Activated naive CD4-positive, alpha-beta T cell treated with anti-CD3 and anti-CD28 coated beads, Interleukin-2, amount 50 U/mL, for 24 hours (primary cell): ENCODE measurements around the gene TBCEL.

Source experiments
- H3K27ac Mint-ChIP-seq: one replicate; pipeline ENCODE4 v1.8.0; 2021; ENCODE audit warnings: mild to moderate bottlenecking, mixed read lengths
- H3K27me3 Mint-ChIP-seq: one replicate; pipeline ENCODE4 v1.8.0; 2021; ENCODE audit warnings: mixed read lengths
- H3K36me3 Mint-ChIP-seq: one replicate; pipeline ENCODE4 v1.8.0; 2021; ENCODE audit warnings: mixed read lengths
- H3K4me1 Mint-ChIP-seq: one replicate; pipeline ENCODE4 v1.8.0; 2021; ENCODE audit warnings: mixed read lengths
- H3K4me3 Mint-ChIP-seq: one replicate; pipeline ENCODE4 v1.8.0; 2021; ENCODE audit warnings: mild to moderate bottlenecking, mixed read lengths
- H3K9me3 Mint-ChIP-seq: one replicate; pipeline ENCODE4 v1.8.0; 2021; ENCODE audit warnings: mixed read lengths

TBCEL gene

GRCh38 chr11:121023848-121024751 lies at the start of gene TBCEL:
TSS of gene TBCEL (plus strand) at chr11:121024102. CDS start at chr11:121045691, 21,589 bp downstream.
- H3K4me1 Mint-ChIP-seq: peaks cover 32% of the 10 kb centered on the region
- H3K36me3 Mint-ChIP-seq: no peaks in the 10 kb centered on the region
- H3K27ac Mint-ChIP-seq: peak within 1 kb of the TSS; percentile 93
- peak within 1 kb of the TSS; percentile 95 for H3K4me3 Mint-ChIP-seq
- H3K27me3 Mint-ChIP-seq: peaks cover 2% of the 10 kb centered on the region
- no peaks in the 10 kb centered on the region for H3K9me3 Mint-ChIP-seq

GRCh38 chr11:120974466-120974865 lies 49.4 kb upstream of the TBCEL start:
- no peaks in the 10 kb centered on the region for H3K36me3 Mint-ChIP-seq
- no peaks in the 10 kb centered on the region for H3K4me1 Mint-ChIP-seq
- no peaks in the 10 kb centered on the region for H3K9me3 Mint-ChIP-seq
- peaks cover 8% of the 10 kb centered on the region for H3K27me3 Mint-ChIP-seq
- no peak overlapping the region for H3K27ac Mint-ChIP-seq
- H3K4me3 Mint-ChIP-seq: no peak overlapping the region

- H3K4me1 Mint-ChIP-seq: no peaks in the 10 kb centered on the region
- H3K4me3 Mint-ChIP-seq: no peak overlapping the region
- H3K36me3 Mint-ChIP-seq: no peaks in the 10 kb centered on the region
- H3K27me3 Mint-ChIP-seq: peaks cover 9% of the 10 kb centered on the region
- H3K9me3 Mint-ChIP-seq: no peaks in the 10 kb centered on the region
- no peak overlapping the region for H3K27ac Mint-ChIP-seq
These were observed 48.9 kb upstream of the TBCEL start for GRCh38 chr11:120974965-120975364.

GRCh38 chr11:120977266-120978137 lies 46.4 kb upstream of the TBCEL start:
- no peaks in the 10 kb centered on the region for H3K4me1 Mint-ChIP-seq
- peaks cover 8% of the 10 kb centered on the region for H3K27me3 Mint-ChIP-seq
- no peaks in the 10 kb centered on the region for H3K36me3 Mint-ChIP-seq
- no peak overlapping the region for H3K27ac Mint-ChIP-seq
- no peak overlapping the region for H3K4me3 Mint-ChIP-seq
- H3K9me3 Mint-ChIP-seq: no peaks in the 10 kb centered on the region

- H3K4me3 Mint-ChIP-seq: no peak overlapping the region
- H3K27ac Mint-ChIP-seq: no peak overlapping the region
- peaks cover 8% of the 10 kb centered on the region for H3K27me3 Mint-ChIP-seq
- no peaks in the 10 kb centered on the region for H3K36me3 Mint-ChIP-seq
- H3K9me3 Mint-ChIP-seq: no peaks in the 10 kb centered on the region
- no peaks in the 10 kb centered on the region for H3K4me1 Mint-ChIP-seq
These were observed 45.2 kb upstream of the TBCEL start for GRCh38 chr11:120978701-120979100.

- Mint-ChIP-seq H3K9me3 (no peaks in the 10 kb centered on the region), H3K4me3 (peak overlapping the region; percentile 90), H3K27ac (no peak overlapping the region), H3K36me3 (no peaks in the 10 kb centered on the region), H3K27me3 (peaks cover 5% of the 10 kb centered on the region), H3K4me1 (peaks cover 14% of the 10 kb centered on the region)
These were observed 38.0 kb upstream of the TBCEL start for GRCh38 chr11:120985718-120986569.

GRCh38 chr11:120988603-120989002 lies 35.3 kb upstream of the TBCEL start:
- H3K36me3 Mint-ChIP-seq: no peaks in the 10 kb centered on the region
- H3K9me3 Mint-ChIP-seq: no peaks in the 10 kb centered on the region
- no peak overlapping the region for H3K4me3 Mint-ChIP-seq
- peaks cover 3% of the 10 kb centered on the region for H3K27me3 Mint-ChIP-seq
- peaks cover 14% of the 10 kb centered on the region for H3K4me1 Mint-ChIP-seq
- no peak overlapping the region for H3K27ac Mint-ChIP-seq

- Mint-ChIP-seq H3K36me3 (no peaks in the 10 kb centered on the region), H3K27ac (no peak overlapping the region), H3K27me3 (no peaks in the 10 kb centered on the region), H3K4me1 (peaks cover 1% of the 10 kb centered on the region), H3K4me3 (no peak overlapping the region), H3K9me3 (no peaks in the 10 kb centered on the region)
These were observed 31.8 kb upstream of the TBCEL start for GRCh38 chr11:120991830-120992686.

GRCh38 chr11:120994091-120994859 lies 29.6 kb upstream of the TBCEL start:
- Mint-ChIP-seq H3K4me1 (no peaks in the 10 kb centered on the region), H3K27me3 (no peaks in the 10 kb centered on the region), H3K4me3 (no peak overlapping the region), H3K9me3 (no peaks in the 10 kb centered on the region), H3K36me3 (no peaks in the 10 kb centered on the region), H3K27ac (no peak overlapping the region)

- Mint-ChIP-seq H3K27me3 (peaks cover 2% of the 10 kb centered on the region), H3K4me1 (no peaks in the 10 kb centered on the region), H3K9me3 (no peaks in the 10 kb centered on the region)
These were observed 28.7 kb upstream of the TBCEL start for GRCh38 chr11:120995184-120995583.

GRCh38 chr11:120996973-120997372 lies 26.9 kb upstream of the TBCEL start:
- Mint-ChIP-seq H3K27ac (no peak overlapping the region), H3K27me3 (peaks cover 3% of the 10 kb centered on the region), H3K4me3 (no peak overlapping the region), H3K9me3 (no peaks in the 10 kb centered on the region), H3K4me1 (no peaks in the 10 kb centered on the region), H3K36me3 (no peaks in the 10 kb centered on the region)

More at GRCh38 chr11:120995184-120995583, 28.7 kb upstream of the TBCEL start:
- no peaks in the 10 kb centered on the region for H3K36me3 Mint-ChIP-seq
- no peak overlapping the region for H3K4me3 Mint-ChIP-seq
- H3K27ac Mint-ChIP-seq: no peak overlapping the region

- Mint-ChIP-seq H3K4me3 (no peak overlapping the region), H3K27ac (no peak overlapping the region), H3K36me3 (no peaks in the 10 kb centered on the region), H3K27me3 (peaks cover 4% of the 10 kb centered on the region), H3K9me3 (no peaks in the 10 kb centered on the region), H3K4me1 (no peaks in the 10 kb centered on the region)
These were observed 25.3 kb upstream of the TBCEL start for GRCh38 chr11:120998581-120998980.

- no peak overlapping the region for H3K4me3 Mint-ChIP-seq
- H3K4me1 Mint-ChIP-seq: no peaks in the 10 kb centered on the region
- H3K27me3 Mint-ChIP-seq: peaks cover 25% of the 10 kb centered on the region
- H3K27ac Mint-ChIP-seq: no peak overlapping the region
- H3K9me3 Mint-ChIP-seq: peaks cover 5% of the 10 kb centered on the region
- no peaks in the 10 kb centered on the region for H3K36me3 Mint-ChIP-seq
These were observed 19.6 kb upstream of the TBCEL start for GRCh38 chr11:121004206-121004840.
